HPDE6-E6E7 (cell line): ENCODE data around the gene GNB1.
A peak's percentile ranks its signal among the peaks of the same experiment; 100 is the strongest.

Source experiments
- DNase-seq: peaks from one replicate; pipeline ENCODE4 v3.0.0; 2011; ENCODE audit warnings: missing footprints; ENCODE audit errors: extremely low spot score

The GNB1 gene

GRCh38 chr1:1782399-1783221 lies 108.3 kb downstream of the GNB1 start:
- DNase-seq, result peak; percentile 67

- DNase-seq, result no peak
Measured at GRCh38 chr1:1781526-1781903, 109.4 kb downstream of the GNB1 start.

GRCh38 chr1:1780598-1781525 lies 110.0 kb downstream of the GNB1 start:
- no peak for DNase-seq

- DNase-seq, result no peak
Measured at GRCh38 chr1:1779691-1780597, 110.9 kb downstream of the GNB1 start.

- no peak for DNase-seq
Measured at GRCh38 chr1:1779320-1779675, 111.6 kb downstream of the GNB1 start.

GRCh38 chr1:1778663-1779319 lies 112.1 kb downstream of the GNB1 start:
- peak; percentile 83 for DNase-seq

GRCh38 chr1:1777950-1778662 lies 112.8 kb downstream of the GNB1 start, which contains the start of gene NADK:
NADK (minus strand) TSS chr1:1778470; CDS start chr1:1765406, 13,064 bp downstream.
- DNase-seq, result peak; percentile 58

GRCh38 chr1:1777583-1777899 lies 113.3 kb downstream of the GNB1 start:
- no peak for DNase-seq

- no peak for DNase-seq
Measured at GRCh38 chr1:1776672-1777582, 114.0 kb downstream of the GNB1 start.

GRCh38 chr1:1775327-1776226 lies 115.3 kb downstream of the GNB1 start:
- no peak for DNase-seq

GRCh38 chr1:1773874-1774273 lies 117.0 kb downstream of the GNB1 start:
- no peak for DNase-seq

- DNase-seq, result no peak
Measured at GRCh38 chr1:1771096-1771495, 119.8 kb downstream of the GNB1 start.

GRCh38 chr1:1770102-1770501 lies 120.8 kb downstream of the GNB1 start:
- DNase-seq, result no peak

GRCh38 chr1:1768249-1768992 lies 122.5 kb downstream of the GNB1 start:
- DNase-seq, result no peak

- DNase-seq, result no peak
Measured at GRCh38 chr1:1764876-1765470, 125.9 kb downstream of the GNB1 start.

- DNase-seq, result no peak
Measured at GRCh38 chr1:1763657-1764621, 126.9 kb downstream of the GNB1 start.
